GM21737 (cell line): Measurements from ENCODE around the gene TMEM163.

Experiments
- ATAC-seq: cut with Tn5 transposase; IDR thresholded peaks from one replicate; pipeline ENCODE4 v1.9.1; 2021; ENCODE audit warnings: mild to moderate bottlenecking, moderate library complexity; ENCODE audit not compliant: unreplicated experiment

The TMEM163 gene

GRCh38 chr2:134443814-134444480 lies 274.9 kb downstream of the TMEM163 start:
- ATAC-seq: no peak

DNA sequence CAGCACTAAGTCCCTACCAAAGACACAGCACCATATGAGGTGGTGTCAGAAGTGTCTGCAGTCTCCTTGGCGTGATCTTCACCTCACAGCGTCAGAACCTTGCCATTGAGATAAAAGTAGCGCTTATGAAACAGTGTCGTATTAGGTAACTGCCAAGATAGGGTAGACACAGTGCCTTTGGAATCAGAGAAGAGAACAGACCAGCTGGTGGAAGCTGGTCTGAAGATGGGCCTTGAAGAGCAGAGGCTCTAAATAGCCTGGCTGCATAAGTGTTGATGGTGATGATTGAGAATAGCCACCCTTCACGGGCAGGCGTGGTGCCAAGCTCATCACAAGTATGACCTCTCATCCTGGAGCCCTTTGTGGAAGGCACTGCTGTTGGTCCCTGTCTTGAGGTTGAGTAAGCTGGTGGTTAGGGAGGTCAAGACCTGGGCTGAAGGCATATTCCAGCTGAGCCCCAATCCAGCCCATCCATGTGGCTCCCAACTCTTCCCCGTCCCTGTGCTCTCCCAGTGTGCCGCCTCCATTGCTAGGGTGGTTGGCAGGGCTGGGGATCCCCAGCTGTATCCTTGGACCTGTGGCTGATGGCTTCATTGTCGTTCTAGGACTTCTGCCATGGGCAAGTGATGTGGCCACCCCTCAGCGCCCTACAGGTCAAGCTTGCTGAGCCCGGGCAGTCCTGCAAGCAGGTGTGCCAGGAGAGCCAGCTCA lies 277.5 kb downstream of the TMEM163 start:
- no peak for ATAC-seq

GRCh38 chr2:134440336-134440909 lies 278.4 kb downstream of the TMEM163 start:
- ATAC-seq: no peak

DNA sequence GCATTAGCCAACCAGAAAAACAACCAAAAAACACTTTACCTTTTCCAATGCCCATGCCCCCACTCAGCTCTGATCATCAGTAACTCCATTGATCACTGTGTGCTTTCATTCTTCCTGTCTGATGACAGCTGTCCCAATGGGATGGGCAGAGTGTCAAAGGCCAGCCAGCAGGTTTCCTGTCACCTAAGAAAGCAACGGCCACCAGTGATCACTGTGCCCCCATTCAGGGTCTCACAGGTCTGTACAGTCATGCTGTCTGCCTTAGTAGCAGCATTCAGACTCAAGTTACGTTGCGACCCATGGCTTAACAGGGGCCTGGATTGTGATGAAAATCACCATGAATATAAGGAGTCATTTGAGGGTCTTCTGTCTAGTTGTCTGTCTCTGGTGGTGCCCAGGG lies 280.4 kb downstream of the TMEM163 start:
- no peak for ATAC-seq

GRCh38 chr2:134436706-134437105 lies 282.1 kb downstream of the TMEM163 start:
- ATAC-seq: no peak

DNA sequence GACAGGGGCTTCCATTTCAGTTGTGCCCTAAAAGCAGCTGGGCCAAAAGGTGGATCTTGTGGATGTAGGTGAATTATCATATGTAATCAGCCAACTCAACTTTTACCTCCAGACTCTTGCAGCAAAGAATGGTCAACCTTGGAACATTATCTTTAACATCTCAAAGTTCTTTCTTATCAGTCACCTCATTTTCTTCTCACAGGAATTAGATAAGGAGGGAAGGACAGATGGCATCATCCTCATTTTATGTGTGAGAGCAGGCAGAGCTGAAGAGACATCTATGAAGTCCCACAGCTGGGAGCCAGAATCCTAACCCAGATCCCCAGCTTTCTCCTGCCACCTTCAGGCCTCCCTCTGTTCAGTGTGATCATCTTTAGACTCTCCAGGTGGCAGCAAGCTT lies 282.9 kb downstream of the TMEM163 start:
- no peak for ATAC-seq

DNA sequence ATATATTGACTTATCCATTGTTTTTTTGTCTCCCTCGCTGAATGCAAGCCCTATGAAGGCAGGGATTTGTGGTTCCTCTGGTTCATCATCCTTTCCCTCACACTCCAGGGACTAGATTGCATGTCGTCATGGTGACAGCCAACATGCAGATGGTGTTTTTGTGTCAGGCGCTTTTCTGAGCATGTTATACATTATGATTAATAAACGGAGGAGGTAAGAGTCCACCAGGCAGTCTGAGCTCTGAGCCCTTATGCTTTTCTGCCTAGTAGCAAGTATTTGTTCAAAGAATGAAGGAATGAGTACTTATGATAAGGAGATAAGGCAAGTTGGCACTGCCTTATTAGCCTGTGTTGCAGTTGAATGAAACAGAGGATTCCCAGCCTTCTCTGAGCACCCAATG lies 283.3 kb downstream of the TMEM163 start:
- no peak for ATAC-seq

GRCh38 chr2:134433979-134434378 lies 284.8 kb downstream of the TMEM163 start:
- ATAC-seq: no peak

DNA sequence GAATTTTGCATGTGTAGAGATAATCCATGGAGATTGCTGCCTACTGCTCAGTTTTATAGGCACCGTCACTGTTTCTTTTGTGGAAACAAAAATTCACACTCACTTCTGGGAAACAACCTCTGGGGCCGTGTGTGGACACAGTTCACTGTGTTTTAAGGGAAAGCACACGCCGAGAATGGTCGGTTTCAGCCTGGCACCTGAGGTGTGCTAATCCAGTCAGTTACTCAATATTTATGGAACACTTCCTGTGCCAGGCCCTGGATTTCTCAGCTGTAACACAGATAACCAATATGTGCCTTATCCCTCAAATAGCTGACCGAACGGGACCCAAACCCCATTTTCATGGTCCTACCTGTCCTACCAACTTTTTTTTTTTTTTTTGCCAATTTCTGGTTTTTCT lies 285.3 kb downstream of the TMEM163 start:
- no peak for ATAC-seq

DNA sequence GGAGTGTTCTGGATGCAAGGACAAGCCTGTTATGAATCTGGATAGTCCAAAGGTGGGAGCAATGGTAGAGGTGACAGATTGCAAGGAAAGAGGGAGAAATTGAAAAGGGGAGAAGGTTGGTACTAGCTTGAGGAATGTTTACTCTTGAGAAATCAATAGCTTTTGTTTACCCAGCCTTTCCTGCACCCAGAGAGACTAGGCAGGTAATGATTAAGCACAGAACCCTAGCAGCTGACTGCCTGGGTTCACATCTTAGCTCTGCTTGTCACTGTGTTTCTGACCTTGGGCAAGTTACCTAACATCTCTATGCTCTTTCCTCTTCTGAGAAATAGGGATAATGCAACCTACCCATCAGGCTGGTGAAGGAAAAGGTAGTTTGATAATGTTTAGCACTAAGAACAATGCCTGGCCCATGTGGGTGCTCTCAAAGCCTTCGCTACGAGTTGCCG lies 286.3 kb downstream of the TMEM163 start:
- ATAC-seq: no peak

GRCh38 chr2:134431838-134432434 lies 286.9 kb downstream of the TMEM163 start:
- no peak for ATAC-seq

DNA sequence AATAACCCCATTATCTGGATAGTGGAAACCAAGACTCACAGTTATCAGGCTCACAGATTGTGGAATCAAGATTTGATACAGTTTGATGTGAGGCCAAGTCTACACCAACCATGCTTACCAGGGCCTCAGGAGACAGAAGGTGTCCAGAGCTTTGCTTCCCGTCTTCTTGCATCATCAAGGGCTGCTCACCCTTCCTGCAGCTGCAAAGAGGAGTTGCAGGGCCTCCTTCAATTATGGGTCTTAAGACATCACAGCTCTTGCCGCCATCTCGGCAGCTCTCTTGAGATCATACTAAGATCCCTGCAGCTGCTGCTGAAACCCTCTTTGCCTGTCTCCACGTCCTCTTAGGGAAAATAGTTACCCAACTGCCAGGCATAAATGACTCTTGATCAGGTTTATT lies 288.9 kb downstream of the TMEM163 start:
- ATAC-seq: no peak

- ATAC-seq: no peak
Observed at GRCh38 chr2:134426721-134427120, 292.1 kb downstream of the TMEM163 start.

DNA sequence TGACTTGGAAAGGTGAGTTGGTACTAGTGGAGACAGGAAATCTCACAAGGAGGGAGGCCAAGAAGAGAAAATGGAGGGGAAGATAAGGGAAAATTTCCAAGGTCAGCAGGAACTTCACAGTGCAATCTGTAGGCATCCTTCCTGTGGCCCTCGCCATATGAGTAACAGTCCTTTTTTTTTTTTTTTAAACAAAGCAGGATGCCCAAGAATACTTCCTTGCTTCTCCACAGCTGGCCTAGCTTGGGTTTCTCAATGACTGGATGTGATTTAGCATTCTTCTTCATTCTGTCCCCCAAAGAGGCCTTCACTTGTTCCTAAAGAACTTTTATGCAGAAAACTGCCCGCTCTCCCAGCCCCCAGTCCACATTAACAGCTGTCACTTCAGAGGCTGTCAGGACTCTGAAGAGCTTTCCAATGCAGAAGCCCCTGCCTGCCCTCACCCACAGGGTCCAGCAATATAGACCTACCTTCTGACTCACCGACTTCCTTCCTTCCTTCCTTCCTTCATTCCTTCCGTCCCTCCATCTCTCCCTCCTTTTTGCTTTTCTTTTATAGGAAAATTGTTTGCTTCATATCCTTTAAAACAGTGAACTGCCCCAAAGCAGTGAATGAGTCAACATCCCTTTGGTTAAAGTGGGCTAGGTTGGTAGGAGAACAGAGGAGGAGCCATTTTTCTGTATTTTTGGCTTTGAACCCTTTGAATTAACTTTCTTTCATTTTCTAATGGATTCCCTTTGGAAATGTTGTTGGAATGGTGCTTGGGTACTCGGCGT lies 292.9 kb downstream of the TMEM163 start:
- no peak for ATAC-seq

DNA sequence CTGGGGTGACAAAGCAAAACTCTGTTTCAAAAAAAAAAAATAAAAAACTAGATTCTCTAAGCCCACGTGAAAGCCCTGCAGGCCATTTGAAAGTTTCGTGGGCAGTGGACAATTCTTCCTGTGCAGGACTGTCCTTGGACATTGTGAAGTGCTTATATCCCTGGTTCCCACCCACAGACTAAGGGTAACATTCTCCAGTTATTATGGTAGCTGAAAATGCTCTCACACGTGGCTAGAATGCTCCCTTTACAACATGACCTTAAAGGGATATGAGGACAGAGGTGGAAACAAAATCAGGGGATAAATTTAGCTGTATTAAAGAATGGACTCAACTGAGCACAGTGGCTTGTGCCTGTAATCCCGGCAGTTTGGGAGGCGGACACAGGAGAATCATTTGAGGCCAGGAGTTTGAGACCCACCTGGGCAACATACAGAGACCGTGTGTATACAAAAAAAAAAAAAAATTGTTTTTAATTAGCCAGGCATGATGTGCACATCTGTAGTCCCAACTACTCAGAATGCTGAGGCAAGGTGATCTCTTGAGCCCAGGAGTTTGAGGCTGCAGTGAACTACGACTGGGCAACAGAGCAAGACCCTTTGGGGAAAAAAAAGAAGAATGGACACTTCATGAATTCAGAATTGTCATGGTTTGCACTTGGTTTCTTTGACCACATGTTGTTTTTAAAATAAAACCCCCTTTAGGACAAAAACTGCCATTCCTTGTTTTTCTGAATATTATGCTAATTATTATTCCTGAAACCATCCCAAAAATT lies 297.1 kb downstream of the TMEM163 start:
- no peak for ATAC-seq

GRCh38 chr2:134420920-134421319 lies 297.9 kb downstream of the TMEM163 start:
- ATAC-seq: no peak

GRCh38 chr2:134420259-134420658 lies 298.5 kb downstream of the TMEM163 start:
- ATAC-seq: no peak

GRCh38 chr2:134417968-134418582 lies 300.7 kb downstream of the TMEM163 start:
- no peak for ATAC-seq

GRCh38 chr2:134416637-134417036 lies 302.2 kb downstream of the TMEM163 start:
- ATAC-seq: no peak

GRCh38 chr2:134416018-134416417 lies 302.8 kb downstream of the TMEM163 start:
- ATAC-seq: no peak
